Glomerular endothelial cell (primary cell): ENCODE measurements around the gene PERCC1. TPM values are rescaled to one million over a fixed set of nuclear protein-coding genes. Genes with fewer than 3 reads are reported as not detected.

Experiments used
- DNase-seq: peaks from one replicate; pipeline ENCODE4 v3.0.0-alpha.2; 2011; ENCODE audit warnings: low read depth, low spot score; ENCODE audit errors: extremely low read depth
- total RNA-seq: library from RNA; depleted of rRNA; stranded (reverse); fragments of >200 nt; gene quantifications from 2 replicates; pipeline ENCODE4 v1.2.3, GENCODE V29; 2015

The PERCC1 gene
- total RNA-seq, 1 donor from 2014 or later: not detected

DNA sequence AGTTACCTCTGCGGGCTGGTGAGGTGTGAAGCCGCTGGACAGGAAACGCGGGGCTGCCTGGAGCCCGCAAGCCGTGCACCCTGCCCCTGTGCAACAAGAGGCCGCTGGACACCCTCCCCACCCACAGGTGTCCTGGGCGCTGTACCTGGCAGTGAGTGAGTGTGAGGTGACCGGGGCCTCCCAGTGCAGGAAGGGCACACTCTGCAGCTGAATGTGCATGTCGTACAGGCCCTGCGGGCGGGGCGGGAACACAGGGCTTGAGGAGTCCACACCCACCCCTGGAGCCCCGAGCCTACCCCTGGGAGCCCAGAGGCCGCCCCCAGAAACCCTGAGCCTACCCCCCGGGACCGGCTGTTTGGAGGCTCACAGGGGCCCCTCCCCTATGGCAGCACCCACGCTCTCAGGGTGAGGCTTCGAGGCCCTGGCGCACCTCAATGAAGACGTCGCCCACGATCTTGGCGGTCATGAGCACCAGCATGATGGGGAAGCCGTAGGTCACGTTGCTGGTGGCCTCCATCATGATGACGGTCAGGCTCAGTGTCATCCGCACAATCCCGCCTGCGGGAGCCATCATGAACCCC lies 17.7 kb downstream of the PERCC1 start:
- no peak for DNase-seq

DNA sequence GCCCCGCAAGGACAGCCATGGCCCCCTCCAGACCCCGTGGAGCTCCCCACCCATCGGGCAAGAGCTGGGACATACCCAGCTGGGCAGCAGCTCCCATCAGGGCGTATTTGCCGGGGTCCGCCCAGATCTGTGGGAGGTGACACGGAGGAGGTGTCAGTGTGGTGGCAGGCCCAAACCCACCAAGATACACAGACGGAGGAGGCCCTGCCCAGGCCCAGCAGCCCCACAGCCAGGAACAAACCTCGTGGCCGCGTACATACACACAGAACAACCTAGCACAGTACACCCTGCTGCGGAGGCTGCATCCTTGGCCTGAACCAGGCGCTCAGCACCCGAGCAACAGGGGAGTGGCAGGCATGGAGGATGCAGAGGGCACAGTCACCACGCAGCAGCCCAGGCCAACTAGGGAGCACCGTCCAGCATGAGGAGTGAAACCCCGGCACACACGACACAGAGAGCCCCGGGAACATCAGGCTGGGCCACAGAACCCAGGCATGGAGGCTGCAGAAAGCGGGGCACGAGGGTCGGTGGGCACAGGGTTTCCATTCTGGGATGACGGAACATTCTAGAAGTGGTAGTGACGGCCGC lies 18.4 kb downstream of the PERCC1 start:
- DNase-seq: no peak

DNA sequence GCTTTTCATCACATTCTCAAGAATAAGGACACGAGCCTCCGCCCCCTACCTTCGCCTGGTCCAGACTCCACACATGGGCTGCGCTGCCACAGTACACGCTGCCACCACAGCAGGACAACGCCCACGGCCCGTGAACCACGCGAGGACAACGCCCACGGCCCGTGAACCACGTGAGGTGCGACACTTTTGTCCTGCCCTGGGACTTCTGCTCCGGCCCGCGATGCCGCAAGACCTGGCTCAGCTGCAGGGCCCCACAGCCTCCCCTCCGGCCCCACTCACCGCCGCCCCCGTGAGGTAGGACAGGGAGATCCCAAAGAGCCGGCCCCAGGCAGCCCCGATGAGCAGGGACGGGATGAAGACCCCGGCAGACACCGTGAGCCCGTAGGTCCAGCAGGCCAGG lies 19.3 kb downstream of the PERCC1 start:
- DNase-seq: no peak

DNA sequence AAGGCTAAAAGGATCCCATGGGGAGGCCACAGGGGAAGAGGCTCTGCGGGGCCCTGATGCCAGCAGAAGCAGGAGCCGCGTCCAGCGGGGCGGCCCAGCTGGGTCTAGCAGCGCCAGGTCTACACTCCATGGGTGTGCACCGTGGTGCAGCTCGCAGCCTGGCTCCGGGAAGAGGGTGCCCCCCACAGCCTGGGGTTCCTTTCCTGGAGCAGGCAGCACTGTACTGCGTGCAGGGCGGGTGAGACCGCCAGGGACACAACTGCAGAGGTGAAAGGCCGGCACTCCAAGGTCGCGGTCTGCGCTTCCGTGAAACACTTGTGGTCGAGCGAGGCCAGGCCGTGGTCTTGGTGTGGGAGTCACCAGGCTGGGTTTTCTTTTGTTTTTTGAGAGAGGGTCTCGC lies 20.0 kb downstream of the PERCC1 start:
- no peak for DNase-seq

DNA sequence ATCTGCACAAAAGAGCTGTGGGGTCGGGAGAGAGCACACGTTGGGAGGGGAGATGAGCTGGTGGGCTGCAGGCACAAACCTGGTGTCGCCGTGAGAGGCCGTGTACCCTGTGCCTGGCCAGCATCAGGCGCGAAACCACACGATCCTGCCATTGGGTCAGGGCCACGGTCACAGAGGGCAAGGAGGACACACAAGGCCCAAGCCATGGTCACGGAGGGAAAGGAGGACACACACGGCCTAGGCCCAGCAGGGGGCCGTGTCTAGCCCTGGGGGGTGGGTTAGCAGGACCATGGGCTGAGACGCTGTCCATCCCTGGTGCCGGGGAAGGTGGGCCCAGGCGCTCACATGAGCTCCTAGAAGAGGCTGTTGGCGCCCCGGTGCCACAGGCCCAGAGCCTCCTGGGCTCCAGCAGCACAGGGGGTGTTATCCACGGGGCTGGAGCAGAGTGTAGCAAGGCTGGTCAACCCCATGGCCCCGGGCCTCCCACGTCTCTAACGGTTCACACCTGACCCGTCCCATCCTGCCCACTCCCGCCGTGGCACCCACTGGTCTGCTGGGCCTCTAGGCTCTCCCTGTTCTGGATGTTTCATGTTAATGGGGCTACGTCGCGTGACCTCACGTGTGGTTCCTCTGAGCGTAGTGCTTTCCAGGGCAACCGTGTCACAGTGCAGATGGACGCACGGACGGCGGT lies 21.0 kb downstream of the PERCC1 start:
- DNase-seq: no peak

DNA sequence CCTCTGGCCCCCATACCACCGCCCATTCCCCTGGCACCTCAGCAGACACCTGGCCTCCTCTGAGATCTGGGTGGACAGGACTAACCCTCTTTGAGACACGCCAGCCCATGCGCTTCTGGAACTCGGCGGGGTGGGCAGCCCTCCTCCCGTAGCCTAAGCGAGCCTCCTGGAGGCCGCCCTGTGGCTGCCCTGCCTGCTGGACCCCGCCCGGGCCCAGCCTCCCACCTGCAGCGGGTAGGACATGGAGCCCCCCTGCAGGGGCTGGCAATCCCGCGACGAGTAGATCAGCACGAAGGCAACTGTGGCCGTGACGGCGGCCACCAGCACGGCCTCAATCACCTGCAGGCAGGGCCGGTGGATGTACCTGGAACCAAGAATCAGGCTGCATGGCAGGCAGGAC lies 21.7 kb downstream of the PERCC1 start:
- no peak for DNase-seq

DNA sequence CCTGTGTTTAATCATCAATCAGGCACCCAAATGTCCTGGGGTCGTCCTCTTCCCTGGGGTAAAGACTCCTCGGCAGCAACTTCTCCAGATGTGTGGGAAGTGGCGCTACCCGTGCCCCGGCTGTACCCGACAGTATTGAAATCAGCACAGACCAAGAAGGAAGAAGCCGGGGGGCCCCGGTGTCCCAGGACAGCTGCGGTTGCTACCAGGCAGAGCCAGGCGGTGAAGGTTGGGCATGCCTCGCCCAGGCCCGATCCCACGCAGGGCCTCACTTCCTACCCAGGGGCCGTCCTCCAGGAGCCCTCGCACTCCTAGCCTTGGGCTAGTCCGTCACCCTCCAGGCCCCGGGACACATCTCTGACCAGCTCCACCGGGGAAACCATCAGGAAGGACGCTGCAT lies 22.4 kb downstream of the PERCC1 start:
- no peak for DNase-seq

DNA sequence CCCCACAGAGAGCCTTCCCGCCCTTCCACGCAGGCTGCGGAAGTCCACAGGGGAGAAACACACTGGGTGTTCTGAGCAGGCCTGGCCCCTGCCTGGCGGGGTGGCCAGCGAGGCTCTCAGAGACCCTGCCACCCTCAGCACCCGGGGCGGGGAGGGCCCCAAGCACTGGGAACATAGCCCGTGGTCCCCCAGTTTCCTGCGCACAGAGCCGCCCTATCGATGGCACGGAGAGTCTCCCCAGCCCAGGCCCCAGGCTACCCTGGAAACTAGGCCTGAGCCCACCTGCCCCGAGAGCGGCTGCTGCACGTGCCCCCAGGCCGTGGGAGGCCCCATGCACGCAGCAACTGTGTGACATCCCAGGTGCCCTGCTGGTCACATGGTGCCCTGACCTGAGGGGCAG lies 23.7 kb downstream of the PERCC1 start:
- no peak for DNase-seq

DNA sequence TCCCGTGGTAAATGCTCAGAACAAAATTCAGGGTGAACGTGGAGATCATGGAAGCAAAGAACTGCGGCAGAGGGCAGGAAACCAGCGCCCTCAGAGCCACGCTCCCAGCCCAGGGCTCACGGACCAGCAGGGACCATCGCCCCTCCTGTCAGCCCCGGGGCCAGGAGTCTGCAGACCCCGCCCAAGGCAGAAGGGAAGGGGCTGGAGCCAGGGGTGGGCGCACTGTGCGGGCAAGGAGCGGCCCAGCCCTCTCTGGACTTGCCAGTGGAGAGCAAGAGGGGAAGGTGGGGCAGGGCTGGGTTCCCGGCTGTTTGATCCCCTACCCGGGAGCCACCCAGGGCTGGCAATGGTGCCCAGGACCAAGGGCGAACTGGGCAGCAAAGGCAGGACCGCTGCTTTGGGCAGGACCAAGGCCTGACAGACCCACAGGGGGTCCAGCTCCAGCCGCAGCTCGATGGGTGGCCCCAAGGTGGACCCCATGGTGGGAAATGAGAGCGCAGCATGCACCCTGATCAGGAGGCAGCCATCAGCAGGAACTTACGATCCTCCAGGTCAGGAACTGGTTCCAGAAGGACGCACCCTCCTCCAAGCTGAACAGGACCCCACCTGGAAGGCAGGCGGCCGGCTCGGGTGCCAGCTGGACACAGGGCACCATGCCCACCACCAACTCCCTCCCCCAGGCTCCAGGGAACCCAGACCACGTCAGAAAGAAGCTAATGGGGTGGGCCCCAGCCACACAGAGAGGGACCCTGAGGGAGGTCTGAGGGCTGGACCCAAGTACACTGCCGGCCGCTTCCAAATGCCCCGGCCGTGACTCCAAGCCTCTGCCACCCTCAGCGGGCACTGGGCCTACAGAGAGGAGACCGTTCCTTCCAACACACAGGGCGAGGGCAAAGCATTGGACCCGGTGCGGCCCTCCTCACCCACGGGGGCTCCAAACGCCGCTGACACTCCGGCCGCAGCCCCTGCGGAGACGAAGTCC lies 24.6 kb downstream of the PERCC1 start:
- DNase-seq: no peak

DNA sequence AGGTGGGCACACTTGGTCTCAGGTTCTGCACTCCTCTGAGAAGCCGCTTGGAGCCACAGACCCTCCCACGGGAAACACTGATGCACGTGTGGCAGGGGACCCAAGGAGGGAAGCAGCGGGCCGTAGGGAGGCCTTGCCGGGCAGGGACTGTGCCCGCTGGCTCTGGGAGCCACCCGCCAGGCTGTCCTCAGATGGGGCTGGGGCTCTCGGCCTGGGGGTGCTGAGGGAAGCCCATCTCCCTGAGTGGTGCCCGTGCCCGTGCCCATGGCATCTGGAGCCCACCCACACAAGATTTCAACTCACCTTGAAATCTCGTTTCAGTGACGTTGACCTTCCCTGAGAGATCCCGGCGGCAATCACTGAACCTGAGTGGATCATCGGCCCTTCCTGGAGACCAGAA lies 26.1 kb downstream of the PERCC1 start:
- no peak for DNase-seq

DNA sequence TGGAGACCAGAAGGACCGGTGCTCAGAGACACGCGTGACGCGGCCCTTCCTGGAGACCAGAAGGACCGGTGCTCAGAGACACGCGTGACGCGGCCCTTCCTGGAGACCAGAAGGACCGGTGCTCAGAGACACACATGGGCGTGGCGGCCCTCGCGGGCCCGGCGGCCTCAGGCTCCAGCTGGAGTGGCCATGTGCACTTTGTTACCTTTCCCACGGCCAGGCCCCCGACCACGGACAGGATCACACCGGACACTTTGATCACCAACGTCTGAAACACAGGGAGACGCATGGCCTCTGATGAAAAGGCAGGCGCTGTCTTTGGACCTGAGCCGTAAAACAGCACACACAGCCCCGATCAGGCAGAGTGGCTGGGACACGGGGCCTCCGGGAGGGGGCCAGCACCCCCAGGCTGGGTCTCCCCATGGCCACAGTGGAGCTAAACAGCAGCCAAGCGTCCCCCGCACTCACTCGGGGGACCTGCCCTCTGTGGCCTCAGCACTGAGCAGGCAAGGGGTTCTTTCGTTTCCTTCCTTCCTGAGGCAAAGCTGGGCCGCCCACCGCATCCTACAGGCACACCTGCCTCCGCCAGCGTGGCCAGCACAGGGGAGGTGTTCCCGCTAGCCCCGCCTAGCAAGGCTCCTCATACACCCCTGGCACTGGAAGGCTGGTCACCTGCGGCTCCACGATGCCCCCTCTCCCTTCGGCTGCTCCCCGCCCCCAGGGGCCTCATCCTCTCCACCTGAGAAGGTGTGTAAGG lies 26.8 kb downstream of the PERCC1 start:
- DNase-seq: no peak

DNA sequence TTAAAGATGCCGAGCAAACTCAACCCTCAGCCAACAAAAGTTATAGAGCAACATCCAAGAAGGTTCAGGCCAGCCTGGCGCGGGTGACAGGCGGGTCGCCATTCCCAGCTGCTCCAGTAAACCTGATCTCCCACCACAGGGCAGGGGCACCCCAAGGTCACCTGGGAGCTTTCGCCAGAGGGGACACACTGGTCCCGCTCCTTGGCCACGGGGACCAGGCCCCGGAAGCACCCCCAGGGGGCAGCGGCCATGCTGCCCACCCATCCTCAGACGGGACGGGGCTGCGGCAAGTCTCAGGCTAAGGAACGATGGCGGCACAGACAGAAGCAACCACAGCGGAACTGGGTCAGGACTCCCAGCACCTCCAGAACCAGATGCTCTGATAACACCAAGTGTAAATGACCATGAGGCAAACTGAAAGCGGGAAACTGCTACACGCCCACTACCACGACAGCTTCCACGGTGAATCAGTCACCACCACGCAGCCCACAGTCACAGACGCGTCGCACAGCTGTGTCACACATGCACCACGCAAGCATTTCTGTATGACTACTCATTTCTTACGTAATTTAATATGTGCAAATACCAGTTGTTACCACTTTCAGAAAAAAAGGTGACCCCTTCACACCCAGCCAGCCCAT lies 27.6 kb downstream of the PERCC1 start:
- DNase-seq: no peak

DNA sequence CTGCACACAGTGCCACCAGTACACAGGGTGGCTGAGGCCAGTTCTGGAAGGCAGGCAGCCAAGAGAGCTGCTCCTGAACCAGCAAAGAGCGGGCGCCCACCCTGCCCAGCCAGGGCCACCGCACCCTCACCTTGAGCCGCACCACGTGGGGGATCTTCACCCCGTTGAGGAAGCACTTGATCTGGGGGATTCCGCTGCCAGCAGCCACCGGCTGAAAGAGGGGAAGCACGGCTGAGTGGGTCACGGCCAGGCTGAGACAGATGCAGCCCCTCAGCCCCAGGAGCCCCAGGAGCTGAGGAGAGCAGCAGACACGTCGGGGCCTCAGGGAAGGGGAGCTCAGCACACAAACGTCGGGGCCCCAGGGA lies 28.1 kb downstream of the PERCC1 start:
- DNase-seq: no peak

DNA sequence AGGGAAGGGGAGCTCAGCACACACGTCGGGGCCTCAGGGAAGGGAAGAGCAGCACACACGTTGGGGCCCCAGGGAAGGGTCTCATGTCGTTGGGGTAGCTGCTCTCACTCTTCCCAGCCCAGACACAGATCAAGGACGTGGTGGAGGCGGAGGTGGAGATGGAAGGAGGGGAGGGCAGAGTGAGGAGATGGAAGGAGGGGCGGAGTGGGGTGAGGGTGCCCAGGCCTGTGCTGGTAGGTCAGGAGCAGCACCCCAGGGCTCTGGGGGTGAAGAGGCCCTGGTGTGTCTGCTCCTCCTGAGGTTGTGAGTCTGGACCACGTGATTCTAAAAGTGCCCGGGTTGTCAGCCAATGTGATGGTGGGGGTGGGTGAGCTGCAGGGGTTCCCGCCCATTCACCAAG lies 29.1 kb downstream of the PERCC1 start:
- DNase-seq: no peak

DNA sequence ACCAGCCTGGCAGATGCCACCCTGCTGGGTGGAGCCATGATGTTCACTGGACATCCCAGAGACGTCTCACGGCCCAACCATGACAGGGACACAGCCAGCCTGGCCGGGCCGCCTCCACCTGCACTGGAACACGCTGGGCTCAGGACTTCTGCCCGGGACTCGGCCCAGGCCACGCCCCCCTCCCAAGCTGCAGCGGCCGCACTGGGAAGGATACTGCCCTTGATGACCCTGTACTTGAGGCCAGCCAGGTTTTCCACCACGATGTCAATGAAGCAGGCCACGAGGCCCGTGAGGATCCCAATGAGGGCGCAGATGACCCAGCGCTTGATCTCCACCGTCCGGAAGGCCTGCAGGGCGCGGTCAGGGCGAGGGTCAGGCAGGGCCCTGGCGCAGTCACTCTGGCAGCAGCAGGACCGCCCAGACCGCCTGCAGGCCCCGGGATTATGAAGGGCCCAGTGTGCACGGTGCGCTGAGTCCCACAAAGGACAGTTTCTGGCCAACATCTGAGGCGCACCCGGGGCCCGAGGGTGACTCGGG lies 29.8 kb downstream of the PERCC1 start:
- DNase-seq: no peak

DNA sequence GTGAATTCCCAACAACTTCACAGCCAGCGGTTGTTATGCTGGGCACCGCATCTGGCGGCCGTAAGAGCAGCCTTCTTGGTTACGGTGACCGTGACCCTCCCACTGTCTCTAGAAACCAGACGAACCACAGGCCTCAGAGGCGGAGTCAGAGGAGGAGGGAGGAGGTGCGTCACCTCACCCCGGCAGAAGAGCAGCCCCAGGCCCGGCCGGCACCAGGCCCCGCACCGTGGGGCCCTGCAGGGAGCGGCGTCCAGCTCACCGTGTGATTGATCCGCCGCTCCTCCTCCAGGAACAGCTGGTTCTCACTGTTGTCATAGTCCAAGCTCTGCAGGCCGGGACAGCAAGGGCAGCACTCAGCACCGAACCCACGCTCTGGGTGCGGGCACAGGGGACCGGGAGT lies 30.3 kb downstream of the PERCC1 start:
- DNase-seq: no peak

DNA sequence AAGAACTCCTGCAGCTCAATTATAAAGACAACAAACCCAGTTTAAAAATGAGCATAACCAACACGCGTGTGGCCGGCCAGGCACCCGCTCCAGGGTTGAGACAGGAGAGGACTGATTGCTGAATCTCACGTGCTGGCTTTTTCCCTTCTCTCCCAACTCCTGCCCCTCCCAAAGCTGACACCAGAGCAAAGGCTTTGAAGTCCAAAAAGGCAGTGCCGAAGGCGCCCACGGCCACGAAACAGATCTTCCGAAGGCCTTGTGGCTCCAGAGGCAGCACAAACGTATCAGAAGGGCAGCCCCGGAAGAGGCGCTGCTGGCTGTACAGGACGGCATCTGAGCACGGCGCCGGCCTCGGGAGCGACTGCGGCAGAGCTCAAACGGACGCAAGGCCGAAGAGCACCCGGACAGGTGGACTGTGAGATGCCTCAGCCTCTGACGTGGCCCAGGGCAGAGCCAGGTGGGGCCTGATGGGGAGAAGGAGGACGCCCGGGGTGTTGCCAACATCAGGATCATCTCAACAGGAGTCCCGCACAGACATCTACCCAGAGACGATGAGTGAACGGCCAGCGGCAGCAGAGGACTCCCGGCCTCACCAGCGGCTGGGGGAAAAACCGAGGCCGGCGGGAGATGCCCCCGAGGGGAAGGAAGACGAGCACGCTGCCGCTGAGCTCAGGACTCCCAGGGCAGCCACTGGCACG lies 33.5 kb downstream of the PERCC1 start:
- no peak for DNase-seq

DNA sequence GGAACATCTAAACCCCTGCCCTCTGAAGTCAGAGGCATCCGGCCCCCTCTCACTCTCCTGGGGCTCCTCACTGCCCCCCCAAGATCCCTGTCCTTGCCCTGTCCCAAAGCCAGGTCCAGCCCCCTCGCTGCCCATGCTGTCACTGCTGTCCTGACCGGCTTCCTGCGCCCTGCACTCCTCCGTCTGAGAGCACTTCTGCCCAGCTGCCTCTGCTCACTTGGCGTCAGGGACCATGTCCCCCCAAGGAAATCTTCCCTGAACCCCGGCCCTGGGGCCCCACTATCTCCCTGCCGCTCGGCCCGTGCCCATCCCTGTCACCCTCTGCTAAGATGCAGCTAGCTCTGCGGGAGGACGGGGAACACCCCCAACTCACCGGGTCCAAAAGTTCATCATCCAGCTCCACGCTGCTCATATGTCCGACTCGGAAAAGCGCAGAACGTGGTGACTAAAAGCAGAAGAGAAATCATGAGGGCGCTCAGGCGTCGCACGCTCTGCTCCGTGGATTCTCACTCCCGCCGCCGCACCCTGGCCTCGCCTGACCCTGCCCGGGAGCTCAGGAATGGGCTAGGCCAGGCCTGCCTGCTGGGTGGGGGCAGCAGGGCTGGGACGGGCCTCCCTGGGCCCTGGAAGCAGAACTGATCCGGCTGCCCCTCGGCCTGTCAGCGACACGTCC lies 34.2 kb downstream of the PERCC1 start:
- no peak for DNase-seq

DNA sequence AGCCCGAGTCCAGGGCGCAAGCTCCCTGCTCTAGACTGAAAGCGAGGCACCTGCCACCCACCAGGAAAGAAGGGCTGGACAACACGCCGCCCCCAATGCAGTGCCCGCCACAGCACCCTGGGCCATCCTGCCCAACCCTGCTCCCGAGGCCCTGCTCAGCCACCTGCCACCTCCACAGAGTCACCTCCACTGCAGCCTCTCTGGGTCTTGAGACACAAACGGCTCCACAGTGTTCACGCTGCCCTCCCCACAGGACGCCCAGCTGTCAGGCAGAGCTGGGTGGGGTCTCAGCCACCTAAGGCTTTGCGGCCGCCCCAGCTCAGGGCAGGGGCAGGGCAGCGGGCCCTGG lies 34.7 kb downstream of the PERCC1 start:
- no peak for DNase-seq
